NCI-H1930 (cell line): ENCODE measurements around the gene SPESP1.
"Not testable (repeated sequence)": the region's sequence is repeated elsewhere in the genome, so short reads cannot be mapped to it uniquely, and the experiment has no call there.

Source experiments
- DNase-seq, 2 experiments: peaks; one replicate each; lab custom pipeline; 2025; lab: John Stamatoyannopoulos, UW

The SPESP1 gene

DNA sequence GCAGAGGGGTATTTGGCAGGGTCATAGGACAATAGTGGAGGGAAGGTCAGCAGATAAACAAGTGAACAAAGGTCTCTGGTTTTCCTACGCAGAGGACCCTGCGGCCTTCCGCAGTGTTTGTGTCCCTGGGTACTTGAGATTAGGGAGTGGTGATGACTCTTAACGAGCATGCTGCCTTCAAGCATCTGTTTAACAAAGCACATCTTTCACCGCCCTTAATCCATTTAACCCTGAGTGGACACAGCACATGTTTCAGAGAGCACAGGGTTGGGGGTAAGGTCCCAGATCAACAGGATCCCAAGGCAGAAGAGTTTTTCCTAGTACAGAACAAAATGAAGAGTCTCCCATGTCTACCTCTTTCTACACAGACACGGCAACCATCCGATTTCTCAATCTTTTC is 33.4 kb downstream of the SPESP1 start:
- DNase-seq, result not testable (repeated sequence)

GRCh38 chr15:68966996-68967395 is 36.7 kb downstream of the SPESP1 start:
- no peak for DNase-seq

GRCh38 chr15:68967948-68968347 is 37.6 kb downstream of the SPESP1 start:
- DNase-seq, result no peak

GRCh38 chr15:68969298-68969697 is 39.0 kb downstream of the SPESP1 start:
- DNase-seq, result no peak

GRCh38 chr15:68972201-68973065 is 42.1 kb downstream of the SPESP1 start:
- DNase-seq, result no peak

GRCh38 chr15:68975651-68976160 is 45.4 kb downstream of the SPESP1 start:
- not testable (repeated sequence) for DNase-seq

- DNase-seq, result not testable (repeated sequence)
Measured at GRCh38 chr15:68977426-68977825, 47.1 kb downstream of the SPESP1 start.

GRCh38 chr15:68979006-68979405 is 48.7 kb downstream of the SPESP1 start:
- no peak for DNase-seq

- DNase-seq, result no peak
Measured at GRCh38 chr15:68979816-68980215, 49.5 kb downstream of the SPESP1 start.

GRCh38 chr15:68980786-68981185 is 50.5 kb downstream of the SPESP1 start:
- DNase-seq, result no peak

DNA sequence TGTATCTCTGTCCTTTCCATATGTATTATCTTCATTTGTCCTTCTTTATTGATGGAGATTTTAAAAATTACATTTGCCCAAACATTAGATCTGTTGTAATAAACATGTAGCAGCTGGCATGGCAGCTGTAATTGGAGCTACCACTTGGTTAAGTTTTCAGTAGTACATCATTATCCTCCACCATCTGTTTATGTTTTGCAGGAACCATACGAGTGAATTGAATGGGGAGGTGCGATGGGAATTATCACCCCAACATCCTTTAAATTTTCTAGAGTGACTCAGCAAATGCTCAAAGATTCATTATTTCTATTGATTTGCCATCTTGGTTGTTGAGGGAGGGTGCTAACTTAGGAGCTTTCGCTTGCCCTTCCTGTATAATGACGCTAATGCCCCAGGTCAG is 51.6 kb downstream of the SPESP1 start:
- no peak for DNase-seq

DNA sequence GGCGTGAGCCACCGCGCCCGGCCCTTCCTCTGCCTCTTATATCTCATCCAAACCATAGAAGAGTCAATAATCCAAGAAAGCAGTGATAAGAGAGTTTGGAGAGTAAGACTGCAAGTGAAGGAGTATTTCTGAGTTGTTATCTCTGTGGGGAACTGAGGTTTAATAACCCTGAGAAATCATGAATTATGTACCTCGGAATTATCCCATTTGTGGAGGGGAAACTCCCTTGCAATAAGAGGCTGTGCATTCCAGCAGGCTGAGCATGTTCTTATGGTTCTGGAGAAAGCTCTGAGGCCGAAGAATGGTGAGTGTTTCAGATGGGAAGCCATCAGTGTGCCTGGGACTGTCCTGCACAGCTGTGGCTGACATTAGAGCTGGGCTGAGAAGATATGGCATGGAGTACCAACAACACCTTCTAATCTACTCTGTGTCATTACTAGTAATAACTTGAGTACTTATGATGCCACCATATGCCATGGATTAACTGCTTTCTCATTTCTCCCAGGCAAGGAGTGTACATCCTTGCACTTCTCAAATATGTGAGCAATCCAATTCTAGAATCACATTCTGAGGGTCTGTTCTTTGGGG is 52.7 kb downstream of the SPESP1 start:
- DNase-seq, result no peak

DNA sequence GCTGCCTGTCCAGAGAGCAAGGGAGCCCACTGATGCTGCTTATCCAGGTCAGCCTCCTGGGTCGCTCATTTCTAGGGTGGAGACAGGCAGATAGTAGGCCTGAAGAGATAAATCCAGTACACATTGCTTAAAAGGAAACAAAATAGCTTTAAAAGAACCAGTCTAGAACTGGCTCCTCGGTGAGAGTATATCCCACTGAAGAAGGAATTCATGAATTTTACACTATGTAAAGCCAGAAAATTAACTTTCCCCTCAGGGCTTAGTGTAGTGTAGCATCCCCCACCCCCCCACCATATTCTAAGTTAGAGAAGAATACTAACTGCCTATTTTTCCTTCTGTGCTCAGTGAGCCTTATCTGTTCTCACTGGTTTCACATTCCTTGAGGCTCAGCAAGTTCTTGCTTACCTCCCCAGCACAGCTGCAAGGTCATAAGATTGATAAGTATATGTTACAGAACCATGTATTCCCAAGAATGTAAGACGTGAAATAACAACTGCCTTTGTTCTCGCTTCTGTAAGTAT is 53.7 kb downstream of the SPESP1 start:
- no peak for DNase-seq

DNA sequence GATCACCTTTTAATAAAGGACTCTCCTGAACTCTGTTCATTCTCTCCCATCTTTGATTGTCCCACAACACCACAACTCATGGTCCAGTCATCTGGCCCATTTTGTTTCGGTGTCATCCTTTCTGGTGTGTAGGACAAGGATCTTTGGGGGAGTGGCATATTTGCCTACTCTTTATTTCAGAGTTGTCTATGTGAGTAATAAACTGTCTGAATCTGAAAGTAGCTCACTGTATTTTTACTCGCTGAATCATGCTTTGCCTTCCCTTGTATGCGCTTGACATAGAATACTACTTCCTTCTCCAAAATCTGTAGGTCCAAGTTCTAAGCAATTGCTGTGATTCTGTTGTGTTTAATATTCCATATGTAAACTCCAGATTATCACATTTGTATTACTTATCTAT is 54.3 kb downstream of the SPESP1 start:
- DNase-seq, result no peak

DNA sequence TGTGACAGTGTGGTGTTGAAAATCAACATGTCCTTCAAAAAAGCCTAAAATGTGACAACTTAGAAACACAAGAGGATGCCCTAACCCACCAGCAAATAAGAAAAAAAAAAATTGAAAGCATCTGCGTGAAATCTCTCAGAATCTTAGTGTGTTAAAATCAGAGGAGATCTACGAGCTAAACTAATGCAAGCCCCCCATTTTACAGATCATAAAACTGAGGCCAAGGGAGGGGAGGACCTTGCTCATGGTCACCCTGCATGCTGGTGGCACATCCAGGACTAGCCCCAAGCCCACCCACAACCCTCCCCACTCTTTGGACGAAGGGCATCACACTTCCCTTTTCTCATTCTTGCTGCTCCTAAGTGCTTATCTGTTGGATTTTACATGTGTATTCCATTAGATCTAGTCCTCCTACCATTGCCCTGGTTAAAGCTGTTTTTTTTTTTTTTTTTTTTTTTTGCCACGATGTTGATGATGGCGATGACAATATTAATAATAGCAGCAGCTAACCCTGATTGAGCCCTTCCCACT is 55.1 kb downstream of the SPESP1 start:
- DNase-seq, result no peak

DNA sequence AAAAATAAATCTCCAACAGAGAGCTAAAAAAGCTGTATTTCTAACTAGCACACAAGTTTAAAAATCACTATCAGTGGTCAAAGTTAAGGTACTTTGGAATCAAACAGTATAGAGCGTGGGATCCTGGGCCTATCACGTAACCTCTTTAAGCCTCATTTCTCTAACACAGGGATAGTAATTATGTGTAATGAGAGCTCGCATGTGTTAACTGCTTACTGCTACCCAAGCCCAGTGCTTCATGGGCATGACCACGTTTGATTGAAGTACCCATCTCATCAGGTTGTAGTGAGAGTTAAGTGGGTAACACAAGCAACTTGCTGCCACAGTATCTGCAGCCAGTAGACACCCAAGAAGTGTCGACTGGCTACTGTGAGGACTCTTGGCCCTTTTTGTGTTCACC is 56.0 kb downstream of the SPESP1 start:
- no peak for DNase-seq

- DNase-seq, result no peak
Measured at GRCh38 chr15:68987120-68987519, 56.8 kb downstream of the SPESP1 start.

DNA sequence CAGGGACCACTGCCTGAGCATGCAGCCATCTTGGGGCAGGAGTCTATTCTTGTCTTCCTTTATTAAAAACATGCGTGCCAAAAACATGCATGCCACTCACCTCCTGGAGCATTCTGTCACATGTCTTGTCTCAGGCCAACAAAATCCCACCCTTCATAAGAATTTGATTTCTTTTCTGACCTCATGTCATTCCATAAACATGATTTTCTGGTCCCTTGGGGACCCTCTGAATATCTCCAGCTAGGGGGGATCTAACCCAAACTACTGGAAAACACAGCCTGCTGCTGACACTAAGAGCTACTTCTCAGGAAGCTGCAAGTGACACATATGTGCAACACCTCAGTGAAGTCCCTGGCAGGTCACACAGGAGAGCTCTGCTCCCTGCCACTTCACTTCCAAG is 57.4 kb downstream of the SPESP1 start:
- no peak for DNase-seq

DNA sequence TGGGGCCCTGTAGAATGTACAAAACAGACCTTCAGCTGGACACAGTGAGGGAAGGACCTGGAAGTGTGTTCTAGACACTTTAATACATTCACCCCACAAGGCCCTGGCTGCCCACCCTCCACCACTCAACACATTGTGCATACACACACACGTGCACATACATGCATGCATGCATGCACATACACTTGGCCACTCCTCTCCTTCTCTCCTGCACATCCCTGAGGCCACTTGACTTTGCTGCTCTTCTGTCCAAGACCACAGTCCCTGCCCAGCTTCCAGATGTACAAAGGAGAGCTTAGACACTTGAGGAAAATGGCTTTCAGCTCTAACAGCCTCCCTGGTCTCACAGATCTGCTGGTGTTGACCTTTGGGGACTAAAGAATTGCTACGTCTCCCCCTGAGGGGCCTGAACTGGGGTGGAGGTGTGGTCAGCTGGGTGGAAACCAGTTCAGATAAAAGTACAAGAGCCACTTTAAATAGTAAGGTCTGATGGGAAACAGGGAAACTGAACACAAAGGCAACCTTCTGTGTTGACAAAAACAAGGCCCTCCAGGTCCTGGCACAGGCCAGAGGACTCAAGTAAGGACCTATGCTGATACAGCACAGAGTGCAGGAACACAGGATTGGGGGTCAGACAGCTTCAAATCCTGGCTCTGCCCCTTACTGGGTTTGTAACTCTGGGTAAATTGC is 59.4 kb downstream of the SPESP1 start:
- DNase-seq, result no peak

GRCh38 chr15:68990231-68990991 is 60.1 kb downstream of the SPESP1 start:
- no peak for DNase-seq

- no peak for DNase-seq
Measured at GRCh38 chr15:68990992-68991500, 60.7 kb downstream of the SPESP1 start.
